Endothelial cell of umbilical vein (primary cell): ENCODE results near the gene AWAT2. TPM values are rescaled to one million over a fixed set of nuclear protein-coding genes. Genes with fewer than 3 reads are reported as not detected.

Experiments
- BruUV-seq: library from RNA; stranded (reverse); fragments of 400-500 nt; replicated peaks from 2 replicates; lab custom pipeline; 2021; lab: Mats Ljungman, UMichigan
- CTCF ChIA-PET: fragments of 300-600, 350-600 bp; sonication (Branson Sonifier 250); formaldehyde crosslinking; loops from one replicate; lab custom pipeline; 2021; ENCODE audit warnings: antibody characterized with exemption, inconsistent platforms; lab: Charles Lee
- POLR2A ChIA-PET: fragments of 300-600, 350-600 bp; sonication (Branson Sonifier 250); formaldehyde crosslinking; loops from one replicate; lab custom pipeline; 2021; ENCODE audit warnings: antibody characterized with exemption, inconsistent platforms; lab: Charles Lee
- DNase-seq: peaks from one replicate; pipeline ENCODE4 v3.0.0-alpha.2; 2011; ENCODE audit warnings: low read depth, low spot score
- FAIRE-seq: peaks from 2 replicates; lab custom pipeline; 2011; peaks lifted over from hg19 to GRCh38; lab: Jason Lieb, UNC
- H2AFZ ChIP-seq: 2 replicates; pipeline ENCODE4 v1.6.0; 2012; ENCODE audit warnings: low read depth, low read length, control low read depth, inconsistent platforms
- H3K27ac ChIP-seq: 2 replicates; pipeline ENCODE4 v1.5.1; 2011; ENCODE audit warnings: low read depth, mild to moderate bottlenecking, control low read depth, low read length, moderate library complexity; ENCODE audit not compliant: insufficient read depth
- H3K27me3 ChIP-seq, 2 experiments: 2 replicates each; pipeline versions ENCODE4 v1.6.0 to v1.6.1; 2011; ENCODE audit warnings: low read length in 2 of 2, mixed read lengths in 1 of 2; ENCODE audit not compliant: control insufficient read depth in 2 of 2, insufficient read depth in 2 of 2
- H3K36me3 ChIP-seq, 2 experiments: 2 replicates in 1 of 2; 3 replicates in 1 of 2; pipeline ENCODE4 v1.5.1; 2011; ENCODE audit warnings: low read length in 2 of 2, mild to moderate bottlenecking in 1 of 2, moderate library complexity in 1 of 2; ENCODE audit not compliant: control insufficient read depth in 2 of 2, insufficient read depth in 2 of 2; ENCODE audit errors: extremely low read depth in 1 of 2
- H3K4me1 ChIP-seq: 3 replicates; pipeline ENCODE4 v1.5.1; 2011; ENCODE audit warnings: mild to moderate bottlenecking, low read length; ENCODE audit not compliant: control insufficient read depth, insufficient read depth; ENCODE audit errors: extremely low read depth
- H3K4me2 ChIP-seq: 2 replicates; pipeline ENCODE4 v1.6.1; 2011; ENCODE audit warnings: low read length, control low read depth, mixed read lengths; ENCODE audit not compliant: insufficient read depth
- H3K4me3 ChIP-seq, 3 experiments: fragments of 200-600 bp in 1 of 3; sonication (generic), shearing (Covaris generic) in 1 of 3; replicated peaks in 1 of 3; 2 replicates each; pipeline ENCODE4 v1.5.1; 2011 to 2016; ENCODE audit warnings: control low read depth in 3 of 3, low read length in 3 of 3, mild to moderate bottlenecking in 2 of 3, inconsistent platforms in 1 of 3, low read depth in 1 of 3, moderate library complexity in 1 of 3; ENCODE audit not compliant: insufficient read depth in 1 of 3
- H3K79me2 ChIP-seq: 2 replicates; pipeline ENCODE4 v1.6.0; 2012; ENCODE audit warnings: low read length, inconsistent platforms; ENCODE audit not compliant: control insufficient read depth, insufficient read depth
- H3K9ac ChIP-seq: replicated peaks from 2 replicates; pipeline ENCODE3; 2011; ENCODE audit warnings: low read length, control low read depth; ENCODE audit not compliant: insufficient read depth; ENCODE audit errors: extremely low read depth
- H3K9me1 ChIP-seq: replicated peaks from 3 replicates; pipeline ENCODE4 v1.6.0; 2011; ENCODE audit warnings: mild to moderate bottlenecking, low read length; ENCODE audit not compliant: control insufficient read depth, insufficient read depth; ENCODE audit errors: extremely low read depth
- H3K9me3 ChIP-seq: replicated peaks from 2 replicates; pipeline ENCODE4 v1.5.1; 2012; ENCODE audit warnings: low read length, inconsistent platforms; ENCODE audit not compliant: control insufficient read depth, insufficient read depth
- H4K20me1 ChIP-seq: replicated peaks from 2 replicates; pipeline ENCODE3; 2011; ENCODE audit warnings: mild to moderate bottlenecking, low read length; ENCODE audit not compliant: control insufficient read depth, insufficient read depth; ENCODE audit errors: extremely low read depth
- CTCF ChIP-seq, 2 donors: IDR thresholded peaks; 1 replicate in 1 of 2; 2 replicates in 1 of 2; pipeline ENCODE4 v1.5.1; 2011; ENCODE audit warnings: low read length in 2 of 2, mild to moderate bottlenecking in 2 of 2, moderate library complexity in 2 of 2, control low read depth in 1 of 2, inconsistent platforms in 1 of 2, low read depth in 1 of 2; ENCODE audit not compliant: insufficient read depth in 1 of 2; ENCODE audit errors: extremely low read depth in 1 of 2
- EZH2 ChIP-seq: IDR thresholded peaks from 2 replicates; pipeline ENCODE4 v1.6.1; 2012; ENCODE audit warnings: borderline replicate concordance, low read depth, mild to moderate bottlenecking, moderate library complexity, low read length, inconsistent platforms; ENCODE audit not compliant: severe bottlenecking
- FOS ChIP-seq: IDR thresholded peaks from 2 replicates; pipeline ENCODE4 v1.6.1; 2011; ENCODE audit warnings: mild to moderate bottlenecking, low read length, moderate library complexity, borderline replicate concordance; ENCODE audit not compliant: insufficient read depth
- GATA2 ChIP-seq: IDR thresholded peaks from 2 replicates; pipeline ENCODE4 v1.7.0; 2011; ENCODE audit warnings: low read depth, mild to moderate bottlenecking, moderate library complexity, mixed read lengths, low read length; ENCODE audit not compliant: insufficient read length, insufficient read depth
- MYC ChIP-seq: IDR thresholded peaks from one replicate; pipeline ENCODE4 v1.6.1; 2011; ENCODE audit warnings: mild to moderate bottlenecking, low read depth, low read length
- POLR2A ChIP-seq: IDR thresholded peaks from 2 replicates; pipeline ENCODE4 v1.6.1; 2012; ENCODE audit warnings: low read depth, mild to moderate bottlenecking, control low read depth, low read length
- POLR2AphosphoS5 ChIP-seq: IDR thresholded peaks from 2 replicates; pipeline ENCODE4 v1.6.1; 2012; ENCODE audit warnings: low read depth, mild to moderate bottlenecking, control low read depth, low read length, moderate library complexity; ENCODE audit not compliant: insufficient read depth
- dilution Hi-C: fragments of 300-500 bp; cut with MboI; formaldehyde crosslinking; loops from one replicate; pipeline ENCODE4 v1.15.0; 2019; ENCODE audit warnings: low sequenced_read_pairs; ENCODE audit not compliant: extremely low pct_ligation_motif_present
- intact Hi-C: fragments of 100-400 bp; cut with micrococcal nuclease; formaldehyde crosslinking; loops from one replicate; pipeline ENCODE4 v1.10.0; 2022
- polyA plus RNA-seq, 4 experiments: library from polyadenylated mRNA; depleted of rRNA in 3 of 4; stranded (reverse) in 3 of 4; unstranded in 1 of 4; fragments of >200 nt; gene quantifications; 2 replicates each; pipeline versions ENCODE4 v1.2.1 to v1.2.3, GENCODE V29; 2011 to 2012; ENCODE audit warnings: missing spikeins in 1 of 4
- total RNA-seq: library from RNA; stranded (reverse); gene quantifications from 2 replicates; pipeline ENCODE4 v1.2.3, GENCODE V29; 2021

Gene AWAT2
- total and polyA plus RNA-seq, 2 donors (not counting 3 experiments of a cell fraction or from before 2014, with no cell fraction given), result 0.20 to 0.29 TPM

DNA sequence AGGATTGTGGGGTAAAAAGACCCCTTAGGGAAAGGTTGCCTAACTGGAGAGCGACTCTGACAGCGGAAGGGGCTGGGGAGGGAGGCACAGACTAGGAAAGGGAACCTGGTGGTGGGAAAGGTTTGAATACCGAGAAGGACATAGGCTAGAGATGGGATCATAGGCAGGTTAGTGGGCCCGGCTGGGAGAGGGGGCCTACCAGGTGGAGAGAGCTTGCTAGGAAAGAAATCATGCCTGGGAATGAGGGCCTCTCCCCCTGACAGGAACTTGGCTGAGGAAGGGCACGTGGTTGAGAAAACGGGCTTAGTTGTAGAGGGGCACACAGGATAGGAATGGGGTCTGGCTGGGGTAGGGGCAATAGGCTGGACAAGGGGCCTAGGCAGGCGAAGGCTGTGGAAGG is 16.9 kb upstream of the AWAT2 start:
- CTCF ChIA-PET, result no interaction called here
- dilution Hi-C loops (no loop called here), intact Hi-C loops (no loop called here)
- Histone ChIP-seq H4K20me1 (no peaks in the 10 kb centered on the region), H3K36me3 (no peaks in the 10 kb centered on the region), H3K4me3 (no peak overlapping the region), H3K79me2 (no peaks in the 10 kb centered on the region), H3K9ac (no peak overlapping the region), H3K9me3 (no peaks in the 10 kb centered on the region), H3K27me3 (no peaks in the 10 kb centered on the region), H2AFZ (no peak overlapping the region), H3K4me1 (no peaks in the 10 kb centered on the region), H3K27ac (no peak overlapping the region), H3K4me2 (no peak overlapping the region), H3K9me1 (no peaks in the 10 kb centered on the region)
- TF ChIP-seq FOS (no peak), GATA2 (no peak), POLR2AphosphoS5 (no peak), EZH2 (no peak), CTCF (IDR thresholded peaks at IDR 0.05; ENCODE audit: extremely low read depth in 1 of 2, insufficient read depth in 1 of 2, low read depth in 1 of 2, low read length in 2 of 2) (no peak), MYC (no peak), POLR2A (no peak)
- FAIRE-seq, result no peak
- no peak for DNase-seq
- POLR2A ChIA-PET, result no interaction called here
- no TSS peak for BruUV-seq
